Measurements from ENCODE around the gene PAX6.
A peak's percentile ranks its signal among the peaks of the same experiment; 100 is the strongest.

PAX6 gene

DNA sequence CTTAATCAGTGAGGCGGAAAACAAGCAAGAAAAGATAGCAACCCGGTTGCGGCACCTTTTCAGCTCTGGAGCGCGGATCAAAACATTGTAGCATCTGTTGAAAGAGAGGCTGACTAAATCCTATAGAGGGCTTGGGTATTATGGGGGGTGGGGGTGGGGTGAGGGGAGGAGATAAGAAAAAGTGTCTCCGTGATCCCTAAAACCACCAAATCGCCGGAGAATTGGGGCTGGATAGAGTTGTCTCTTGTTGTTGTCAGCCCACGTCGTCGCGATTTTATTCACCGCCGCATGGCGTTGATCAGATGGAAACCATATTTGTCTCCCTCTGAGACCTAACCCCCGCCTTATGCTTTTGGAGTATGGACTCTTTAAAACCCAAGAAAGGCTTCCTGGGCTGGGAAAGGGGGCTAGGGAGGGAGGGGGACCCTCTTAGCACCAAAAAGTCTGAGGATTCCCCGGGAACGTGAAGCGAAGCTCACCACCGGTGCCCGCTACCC lies 13.0 kb downstream of the PAX6 start:
- no peak for DNase-seq (ENCODE audit: low read depth)

DNA sequence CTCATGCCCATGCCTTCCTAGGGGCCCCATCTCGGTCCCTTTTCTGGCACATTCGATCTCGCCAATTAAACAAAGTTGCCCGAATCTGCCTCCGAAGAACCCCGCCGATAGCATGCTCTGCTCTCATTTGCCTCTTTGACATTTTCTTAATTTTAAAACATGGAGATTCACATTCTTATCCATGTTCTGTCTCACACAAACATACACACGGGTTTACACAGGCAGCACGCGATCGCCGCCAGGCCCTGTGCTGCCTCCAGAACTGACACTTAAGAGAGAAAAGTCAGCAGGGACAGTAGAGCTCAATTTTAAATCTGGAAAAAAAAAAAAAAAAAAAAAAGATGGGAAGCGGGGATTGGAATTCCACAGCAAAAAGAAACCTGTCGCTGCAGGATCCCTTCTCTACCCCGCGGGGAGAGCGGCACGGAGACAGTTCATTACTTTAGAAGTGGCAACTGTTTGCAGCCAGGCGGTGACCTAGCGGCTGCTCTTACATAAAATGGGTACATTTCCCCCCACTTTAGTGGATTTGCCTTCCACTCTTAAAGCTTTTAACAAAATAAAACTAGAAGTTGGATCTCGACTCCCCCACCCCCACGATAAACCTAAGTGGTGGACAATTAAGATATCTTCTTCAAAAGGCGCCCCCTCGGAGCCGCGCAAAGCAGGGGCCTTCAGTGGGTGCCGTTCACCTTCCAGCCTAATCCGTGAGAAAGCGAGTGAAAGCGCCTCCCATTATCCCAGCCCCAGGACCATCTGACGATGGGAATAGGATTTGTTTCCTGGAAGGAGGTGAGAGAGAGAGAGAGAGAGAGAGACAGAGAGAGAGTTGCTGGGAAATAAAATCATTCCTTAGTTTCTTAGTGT lies 13.7 kb downstream of the PAX6 start:
- DNase-seq (ENCODE audit: low read depth), result no peak

DNA sequence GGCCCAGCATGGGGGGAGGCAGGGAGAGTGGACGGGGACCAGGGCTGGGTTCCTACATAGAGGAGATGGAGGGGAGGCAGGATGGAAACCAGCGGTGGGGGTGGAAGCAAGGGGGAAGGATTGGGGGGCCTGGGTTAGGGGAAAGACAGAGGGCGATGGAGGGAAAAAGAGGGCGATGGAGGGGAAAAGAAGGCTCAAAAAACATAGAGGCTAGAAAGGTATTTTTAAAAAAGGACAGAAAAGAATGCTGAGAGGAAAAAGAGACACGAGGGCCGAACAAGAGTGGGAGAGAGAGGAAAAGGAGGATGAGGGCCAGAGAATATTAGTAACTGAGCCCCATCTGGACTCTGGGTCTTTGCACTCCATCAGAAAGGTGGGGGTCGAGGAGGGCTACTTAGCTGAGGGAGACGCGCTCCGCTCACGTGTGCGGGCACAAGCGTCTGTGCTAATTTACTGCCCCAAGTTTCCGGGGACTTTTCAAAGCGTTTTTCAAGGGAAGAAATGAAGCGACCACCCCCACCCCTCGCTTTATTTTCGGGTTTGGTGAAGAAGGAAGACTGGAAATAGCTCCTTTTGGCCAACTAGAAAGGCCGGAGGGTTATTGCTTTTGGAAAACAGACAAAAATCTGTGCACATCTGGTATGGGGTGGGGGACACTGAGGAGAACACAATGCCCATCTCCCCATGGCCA lies 14.5 kb downstream of the PAX6 start:
- no peak for DNase-seq (ENCODE audit: low read depth)

DNA sequence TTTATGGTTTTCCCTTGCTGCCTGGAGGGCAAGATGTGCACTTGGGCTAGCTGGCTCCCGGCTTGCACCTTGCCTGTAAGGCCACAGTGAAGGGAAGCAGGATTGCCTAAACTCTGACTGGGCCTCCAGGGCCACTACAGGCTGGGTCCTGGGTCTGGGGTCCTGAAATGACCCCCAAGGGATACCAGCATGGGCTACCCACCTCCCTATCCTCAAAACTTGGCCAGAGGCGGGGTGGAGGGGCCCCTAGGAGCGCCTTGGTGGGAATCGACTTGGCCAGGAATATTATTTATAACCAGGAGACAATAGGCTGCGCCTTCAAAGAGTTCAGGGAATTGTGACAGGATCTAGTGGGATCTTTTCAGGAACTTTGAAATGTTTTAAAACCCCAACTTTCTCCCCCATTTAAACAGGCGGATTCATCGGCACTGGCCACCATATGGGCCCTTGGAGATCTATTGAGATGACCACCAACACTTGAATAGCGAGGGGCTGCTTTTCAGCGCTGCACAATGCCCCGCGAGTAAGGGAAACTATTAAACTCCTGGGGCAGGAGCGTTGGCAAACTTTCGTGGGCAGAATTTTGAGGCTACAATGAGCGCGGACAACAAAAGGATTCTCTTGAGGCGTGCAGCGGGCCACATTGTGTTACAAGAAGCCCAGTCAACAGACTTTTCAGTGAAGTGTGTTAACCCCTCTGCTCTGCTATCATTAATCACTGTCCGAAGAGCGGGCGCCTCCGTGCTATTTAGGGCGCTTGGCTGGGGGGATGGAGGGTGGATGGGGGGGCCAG lies 15.2 kb downstream of the PAX6 start:
- no peak for DNase-seq (ENCODE audit: low read depth)

DNA sequence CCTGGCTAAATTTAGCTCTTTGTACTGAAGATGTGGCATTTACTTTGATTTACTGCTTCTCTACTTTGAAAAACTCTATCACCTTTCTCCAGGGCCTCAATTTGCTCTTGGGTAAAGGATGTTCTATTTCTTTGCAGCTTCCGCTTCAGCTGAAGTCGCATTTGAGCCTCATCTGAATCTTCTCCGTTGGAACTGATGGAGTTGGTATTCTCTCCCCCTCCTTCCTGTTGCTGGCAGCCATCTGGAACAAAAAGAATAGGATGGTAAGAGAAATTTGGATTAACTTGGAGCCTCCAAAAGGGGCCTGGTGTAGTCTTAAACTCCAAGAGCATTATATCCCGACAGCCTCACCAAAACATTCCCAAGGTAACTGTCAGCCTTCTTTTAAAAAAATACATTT lies 16.6 kb downstream of the PAX6 start:
- no peak for DNase-seq (ENCODE audit: low read depth)

DNA sequence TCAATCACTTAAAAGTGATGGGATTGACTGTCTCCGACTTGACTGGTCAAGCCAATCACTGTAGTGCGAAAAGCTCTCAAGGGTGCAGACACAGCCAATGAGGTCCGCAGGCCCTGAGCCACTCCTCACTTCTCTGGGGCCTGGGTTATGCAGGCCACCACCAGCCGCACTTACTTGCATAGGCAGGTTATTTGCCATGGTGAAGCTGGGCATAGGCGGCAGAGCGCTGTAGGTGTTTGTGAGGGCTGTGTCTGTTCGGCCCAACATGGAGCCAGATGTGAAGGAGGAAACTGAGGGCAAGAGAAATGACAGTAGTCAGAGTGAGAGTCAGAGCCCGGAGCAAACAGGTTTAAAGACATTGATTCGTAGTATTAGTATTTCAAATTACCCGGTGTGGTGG lies 17.9 kb downstream of the PAX6 start:
- DNase-seq (ENCODE audit: low read depth), result no peak

DNA sequence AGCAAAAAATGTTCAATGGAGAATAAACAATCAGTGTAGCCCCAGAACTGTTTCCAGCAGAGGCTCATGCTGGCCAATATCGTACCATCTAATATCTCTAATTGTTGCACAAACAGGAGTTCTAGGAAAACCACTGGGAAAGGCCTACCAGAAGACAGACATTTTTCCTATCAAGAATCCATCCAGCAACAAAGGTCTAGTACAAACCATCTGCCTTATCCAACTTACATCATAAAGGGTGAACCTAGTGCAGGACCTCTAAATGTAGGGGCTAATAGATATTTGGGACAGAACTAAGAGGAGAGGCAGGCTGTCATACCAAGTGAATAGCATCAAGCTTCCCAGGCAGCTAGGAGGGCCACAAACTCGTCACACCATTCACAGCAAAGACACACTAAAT lies 18.7 kb downstream of the PAX6 start:
- no peak for DNase-seq (ENCODE audit: low read depth)

DNA sequence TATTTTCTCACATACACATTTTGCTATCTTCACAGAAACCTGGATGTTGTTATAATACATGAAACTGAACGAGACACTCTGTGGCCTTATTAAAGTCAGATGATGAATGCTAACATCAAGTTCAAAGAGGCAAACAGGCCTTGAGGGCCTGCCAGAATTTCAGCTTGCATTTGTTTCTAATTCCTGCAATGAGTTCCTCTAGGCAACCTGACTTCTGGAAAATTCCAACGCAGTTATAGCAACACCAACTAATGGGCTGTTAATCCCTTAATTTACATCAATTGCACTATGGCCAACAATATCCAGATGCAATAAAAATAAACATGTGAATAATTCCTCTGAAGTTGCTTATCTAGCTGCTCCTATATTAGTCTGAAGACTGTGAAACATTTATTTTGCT lies 19.1 kb downstream of the PAX6 start:
- DNase-seq (ENCODE audit: low read depth), result no peak

DNA sequence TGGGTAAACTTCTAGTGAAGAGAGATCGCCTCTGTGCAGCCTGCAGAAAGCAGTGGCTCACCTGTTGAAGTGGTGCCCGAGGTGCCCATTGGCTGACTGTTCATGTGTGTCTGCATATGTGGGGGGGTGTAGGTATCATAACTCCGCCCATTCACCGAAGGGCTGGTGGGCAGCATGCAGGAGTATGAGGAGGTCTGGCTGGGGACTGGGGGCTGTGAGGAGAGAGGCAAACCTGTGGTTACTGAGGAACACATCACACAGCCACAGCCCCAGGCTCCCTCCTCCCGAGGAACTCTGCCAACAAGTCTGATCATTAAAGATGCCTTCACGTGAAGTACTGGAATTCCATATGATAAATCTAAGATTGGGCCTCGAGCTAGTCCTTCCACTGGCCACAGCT lies 20.5 kb downstream of the PAX6 start:
- no peak for DNase-seq (ENCODE audit: low read depth)

DNA sequence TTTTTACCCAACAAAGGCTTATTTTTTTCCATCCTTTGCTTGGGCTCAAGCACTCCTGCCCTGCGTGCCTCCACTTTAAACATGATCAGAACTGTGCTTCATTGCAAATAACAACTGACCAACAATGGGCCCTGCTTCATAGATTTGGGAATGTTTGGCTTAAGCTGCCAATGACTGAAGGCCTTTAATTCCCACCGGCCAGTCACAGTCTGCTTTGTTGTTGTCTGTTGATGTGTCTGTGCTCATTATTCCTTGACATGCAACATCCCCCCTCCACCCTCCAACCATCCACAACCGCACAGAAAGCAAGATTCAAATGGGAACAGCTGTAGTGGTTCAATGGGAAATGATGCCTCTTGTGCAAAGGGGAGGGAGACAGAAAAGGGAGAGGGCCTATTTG lies 23.0 kb downstream of the PAX6 start:
- DNase-seq (ENCODE audit: low read depth), result no peak

DNA sequence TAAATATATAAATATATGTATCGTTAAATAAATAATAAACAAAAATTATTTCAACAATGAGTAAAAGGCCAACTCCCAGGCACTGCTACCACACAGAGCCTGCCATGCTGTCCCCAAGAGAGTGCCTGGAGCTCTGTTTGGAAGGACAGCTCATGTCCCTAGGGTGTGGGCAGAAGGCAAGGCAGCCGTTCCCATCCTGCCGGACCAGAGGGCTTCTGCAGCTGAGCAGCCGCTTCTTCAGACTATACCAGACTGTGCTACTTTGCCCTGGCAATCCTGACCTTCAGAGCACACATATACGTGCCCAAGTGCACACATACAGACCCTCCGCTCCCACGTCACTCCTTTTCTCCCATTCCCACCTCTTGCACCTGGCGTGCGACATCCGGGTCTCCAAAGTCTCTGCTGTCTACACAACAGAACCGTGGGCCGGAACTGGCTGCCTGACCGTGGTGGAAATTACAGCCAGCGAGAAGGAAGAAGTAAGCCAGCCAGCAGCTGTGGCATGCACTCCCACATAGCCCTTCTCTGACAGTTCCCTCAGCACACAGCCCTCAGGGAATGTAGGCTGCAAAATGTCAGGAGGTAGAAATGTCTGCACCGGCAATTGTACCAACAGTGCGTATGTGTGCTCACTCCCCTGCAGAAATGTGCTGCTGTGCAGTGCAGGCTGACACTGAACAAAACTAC lies 24.0 kb downstream of the PAX6 start:
- DNase-seq (ENCODE audit: low read depth), result no peak

DNA sequence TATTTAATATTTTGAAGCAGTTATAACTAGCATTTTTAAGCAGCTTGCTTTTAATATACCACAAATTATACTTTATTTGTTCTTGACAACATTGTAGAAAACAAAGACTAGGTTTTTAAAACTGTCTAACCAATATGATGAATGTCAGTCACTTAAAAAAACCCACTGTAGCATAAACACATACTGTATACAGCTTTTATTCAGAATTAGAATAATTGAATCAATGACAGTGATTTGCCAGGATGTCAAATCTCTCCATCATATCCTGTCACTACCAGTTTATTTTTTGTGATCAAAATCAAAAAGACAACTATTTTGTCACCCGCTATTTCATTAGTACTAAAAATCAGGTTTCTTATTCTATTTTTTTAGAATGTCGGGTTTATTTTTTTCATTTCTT lies 26.5 kb downstream of the PAX6 start:
- no peak for DNase-seq (ENCODE audit: low read depth)

DNA sequence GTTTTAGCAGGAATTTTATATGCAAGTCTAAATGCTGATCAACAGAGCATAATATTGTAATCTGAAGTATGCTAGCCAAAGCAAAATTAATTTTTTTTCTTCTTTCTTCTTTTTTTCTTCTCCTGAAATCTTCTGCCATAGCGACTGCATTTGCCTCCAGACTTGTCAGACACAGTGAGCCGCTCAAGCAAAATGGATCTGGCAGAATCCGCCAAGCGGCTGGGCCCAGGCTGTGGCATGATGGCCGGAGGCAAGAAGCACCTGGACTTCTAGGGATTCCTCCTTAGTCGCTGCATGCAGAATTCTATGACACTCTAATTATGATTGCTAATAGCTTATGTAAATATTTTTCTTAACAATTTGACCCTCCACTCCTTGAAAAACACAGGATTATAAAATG lies 27.9 kb downstream of the PAX6 start:
- DNase-seq (ENCODE audit: low read depth), result no peak

DNA sequence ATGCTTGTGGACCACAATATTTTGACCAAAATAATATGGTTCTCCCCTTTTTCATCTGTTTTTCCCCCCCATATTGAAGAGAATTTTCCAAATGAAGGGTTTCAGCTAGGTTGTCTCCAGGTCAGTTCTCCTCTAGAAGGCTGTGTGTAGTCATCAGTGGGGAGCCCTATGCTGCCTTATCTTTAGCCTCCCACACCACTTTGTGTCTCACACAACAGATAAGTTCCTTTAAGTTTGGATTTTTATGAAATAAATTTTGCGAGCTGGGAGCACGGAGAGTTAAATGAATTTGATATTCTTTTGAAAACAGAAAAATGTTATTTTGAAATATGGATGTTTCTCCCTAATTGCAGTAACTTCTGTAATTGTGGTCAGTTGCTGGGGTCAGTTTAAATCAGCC lies 28.9 kb downstream of the PAX6 start:
- DNase-seq (ENCODE audit: low read depth), result no peak

DNA sequence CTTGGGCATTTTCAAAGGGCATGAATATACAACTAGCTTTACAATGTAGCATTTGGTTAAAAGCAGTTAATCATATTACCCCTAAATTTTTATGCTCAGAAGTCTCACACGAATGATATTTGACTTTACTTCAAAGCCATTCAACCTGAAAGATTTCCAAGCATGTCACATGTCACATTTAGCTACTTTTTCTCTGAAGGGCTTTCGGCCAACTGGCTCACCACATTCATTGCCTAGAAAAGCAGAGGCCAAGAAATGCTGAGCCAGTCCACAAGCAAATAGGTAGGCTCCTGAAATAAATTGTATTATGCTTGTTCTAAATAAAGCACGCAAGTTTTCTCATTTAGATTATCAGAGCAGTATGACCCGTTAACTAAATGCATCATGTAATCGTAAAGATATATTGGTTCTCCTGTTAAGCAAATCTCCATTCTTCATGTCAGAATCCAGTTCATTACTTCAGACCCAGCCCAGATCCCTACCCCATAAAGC lies 30.6 kb downstream of the PAX6 start:
- no peak for DNase-seq (ENCODE audit: low read depth)

DNA sequence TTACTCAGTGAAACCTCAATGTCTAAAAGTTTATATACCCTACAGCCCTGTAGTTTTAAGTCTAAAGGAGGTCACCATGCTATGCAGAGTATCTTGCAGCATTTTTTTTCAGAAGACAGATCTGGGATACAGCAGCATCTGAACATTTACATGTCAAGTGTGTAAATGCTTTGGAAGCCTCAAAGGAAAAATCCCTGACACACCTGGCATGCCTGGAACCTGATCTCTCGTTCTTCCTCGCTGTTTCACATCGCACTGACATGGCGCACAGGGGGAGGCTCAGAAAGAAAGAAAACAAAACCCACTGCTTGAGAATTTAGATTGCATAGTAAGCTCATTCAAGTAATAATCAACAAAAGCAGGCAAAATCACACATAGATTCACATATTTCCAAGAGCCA lies 31.0 kb downstream of the PAX6 start:
- no peak for DNase-seq (ENCODE audit: low read depth)

DNA sequence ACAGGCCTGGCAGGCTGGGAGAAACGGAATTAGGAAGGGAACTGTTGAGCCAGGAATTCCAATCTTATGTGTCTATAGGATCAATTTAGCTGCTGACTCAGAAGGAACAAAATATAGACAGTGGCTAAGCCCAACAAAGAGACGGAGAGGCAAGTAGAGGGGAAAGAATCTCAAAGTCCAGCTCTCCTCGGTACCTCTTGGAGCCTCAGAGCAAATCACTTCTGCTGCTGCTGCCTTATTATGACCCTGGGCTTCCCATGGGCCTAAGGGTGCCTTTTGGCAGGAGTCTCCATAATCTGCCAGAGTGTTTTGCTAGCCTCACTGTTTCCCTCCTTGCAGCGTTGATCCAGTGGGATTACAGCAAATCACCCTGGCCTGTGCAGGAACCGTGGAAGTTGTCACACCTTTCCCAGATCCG lies 31.7 kb downstream of the PAX6 start:
- DNase-seq (ENCODE audit: low read depth), result peak; percentile 80

DNA sequence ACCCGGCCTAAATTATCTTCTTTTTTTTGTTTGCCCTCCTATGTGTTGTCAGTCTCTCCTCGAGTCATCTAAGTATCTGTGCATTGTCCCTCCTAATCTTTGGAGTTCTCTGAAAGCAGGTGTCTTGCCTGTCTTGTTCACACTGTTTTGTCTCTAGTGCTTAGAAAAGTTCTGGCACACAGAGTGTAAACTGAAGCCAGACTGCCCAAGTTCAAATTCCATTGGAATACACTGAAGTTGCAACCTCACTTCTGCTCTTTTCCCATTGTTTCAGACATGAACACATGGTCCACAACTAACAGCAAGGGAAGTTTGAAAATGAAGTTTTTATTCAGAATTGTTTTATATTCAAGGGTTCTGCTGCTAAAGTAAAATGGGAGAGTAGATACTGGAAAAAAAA lies 38.7 kb downstream of the PAX6 start:
- no peak for DNase-seq (ENCODE audit: low read depth)

DNA sequence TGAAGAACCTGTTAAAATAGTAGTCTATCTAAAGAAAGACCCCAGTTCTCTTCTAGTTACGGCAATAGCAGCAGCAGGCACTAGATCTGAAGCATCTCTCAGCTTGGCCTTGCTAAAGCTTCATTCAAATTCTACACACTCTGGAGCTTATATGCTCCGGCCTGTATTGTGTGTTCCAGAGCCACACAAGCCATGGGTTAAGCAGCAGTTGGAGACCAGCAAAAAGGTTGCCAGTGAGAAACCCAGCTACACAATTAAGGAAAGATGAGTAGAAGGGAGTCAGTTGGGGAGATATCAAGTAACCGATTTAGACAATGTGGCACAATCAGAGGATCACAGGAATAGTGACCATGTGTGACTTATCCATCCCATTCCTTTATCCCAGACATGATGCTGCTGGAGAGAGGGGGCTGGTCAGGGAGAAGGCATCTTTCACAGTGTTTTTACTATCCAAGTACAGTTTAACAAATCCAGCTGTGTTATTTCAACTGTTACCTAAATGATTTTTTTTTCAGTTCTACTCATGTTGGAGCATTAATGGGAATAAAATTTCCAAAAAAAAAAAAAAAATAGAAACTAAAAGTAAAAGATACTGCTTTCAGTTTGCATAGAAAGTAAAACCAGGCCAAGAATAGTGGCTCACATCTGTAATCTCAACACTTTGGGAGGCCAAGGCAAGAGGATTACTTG lies 41.0 kb downstream of the PAX6 start:
- DNase-seq (ENCODE audit: low read depth), result no peak

DNA sequence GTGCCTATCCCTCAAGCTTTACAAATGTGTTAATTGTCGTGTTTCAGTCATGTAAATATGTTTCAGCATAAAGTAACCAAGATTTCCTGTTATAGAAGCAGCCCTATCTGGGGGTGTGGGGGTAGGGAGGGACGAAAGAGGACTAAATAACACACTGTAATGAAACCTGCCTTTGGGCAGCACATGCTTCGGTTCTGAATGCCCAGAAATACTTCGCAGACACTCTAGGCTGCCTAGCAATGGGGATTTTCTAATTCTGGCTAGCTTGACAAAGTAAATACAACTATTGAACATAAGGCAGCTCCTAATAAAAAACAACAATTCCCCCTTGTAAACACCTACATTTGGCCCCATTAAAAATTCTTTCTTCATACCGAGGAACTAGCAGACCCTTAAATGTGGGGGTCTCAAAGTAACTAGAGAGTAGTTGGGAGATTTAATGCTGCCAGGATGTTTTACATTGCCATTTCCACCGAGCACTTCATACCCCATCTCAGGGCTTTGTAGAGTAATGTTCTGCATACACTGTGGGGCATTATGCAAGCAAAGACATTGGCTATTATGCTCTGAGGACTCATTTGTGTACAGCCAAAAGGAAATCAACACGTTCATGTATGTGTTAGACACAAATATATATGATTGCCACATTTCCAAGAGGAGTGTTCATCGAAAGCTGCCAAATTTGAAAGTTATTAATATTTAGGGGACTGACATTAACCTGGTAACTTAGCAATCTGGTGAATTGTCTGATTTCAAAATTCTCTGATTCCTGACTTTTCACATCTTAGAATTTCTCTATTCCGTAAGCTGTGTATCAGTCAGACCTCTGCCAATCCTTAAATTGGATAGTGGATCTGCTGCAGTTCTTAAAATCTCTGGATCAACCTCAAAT lies 42.1 kb downstream of the PAX6 start:
- no peak for DNase-seq (ENCODE audit: low read depth)
